Left forelimb (tissue), 1 donor: ENCODE data around the gene CDKL2.
"Not testable (repeated sequence)": the region's sequence is repeated elsewhere in the genome, so short reads cannot be mapped to it uniquely, and the experiment has no call there.

Experiments used
- DNase-seq: peaks from one replicate; pipeline ENCODE4 v3.0.0-alpha.2; 2018; ENCODE audit warnings: low spot score

CDKL2 gene

GRCh38 chr4:75630174-75630936 lies at the start of gene CDKL2:
Gene CDKL2 (minus strand): TSS chr4:75630528. CDS start chr4:75625988, 4,540 bp downstream.
- DNase-seq, result peak; percentile 79

- no peak for DNase-seq
Observed at GRCh38 chr4:75678965-75679364, 48.6 kb upstream of the CDKL2 start.

GRCh38 chr4:75678473-75678872 lies 48.1 kb upstream of the CDKL2 start:
- no peak for DNase-seq

- no peak for DNase-seq
Observed at GRCh38 chr4:75675004-75675531, 44.7 kb upstream of the CDKL2 start.

- DNase-seq, result no peak
Observed at GRCh38 chr4:75673959-75674328, 43.6 kb upstream of the CDKL2 start.

- DNase-seq, result peak; percentile 97
Observed at GRCh38 chr4:75673027-75673958, 43.0 kb upstream of the CDKL2 start, which contains the start of gene G3BP2. Gene G3BP2 (minus strand): TSS chr4:75673411. CDS start chr4:75662025, 11,386 bp downstream.

- peak; percentile 81 for DNase-seq
Observed at GRCh38 chr4:75672461-75673026, 42.2 kb upstream of the CDKL2 start.

GRCh38 chr4:75671802-75672421 lies 41.6 kb upstream of the CDKL2 start:
- DNase-seq, result no peak

GRCh38 chr4:75668596-75668995 lies 38.3 kb upstream of the CDKL2 start:
- DNase-seq, result no peak

GRCh38 chr4:75667636-75668035 lies 37.3 kb upstream of the CDKL2 start:
- DNase-seq, result not testable (repeated sequence)

- no peak for DNase-seq
Observed at GRCh38 chr4:75666299-75666698, 36.0 kb upstream of the CDKL2 start.

- not testable (repeated sequence) for DNase-seq
Observed at GRCh38 chr4:75664604-75665003, 34.3 kb upstream of the CDKL2 start.

- DNase-seq, result no peak
Observed at GRCh38 chr4:75662626-75663025, 32.3 kb upstream of the CDKL2 start.

- no peak for DNase-seq
Observed at GRCh38 chr4:75660491-75660890, 30.2 kb upstream of the CDKL2 start.

GRCh38 chr4:75659512-75660031 lies 29.2 kb upstream of the CDKL2 start:
- no peak for DNase-seq

- DNase-seq, result no peak
Observed at GRCh38 chr4:75658876-75659275, 28.5 kb upstream of the CDKL2 start.

GRCh38 chr4:75655562-75655961 lies 25.2 kb upstream of the CDKL2 start:
- DNase-seq, result no peak

- DNase-seq, result no peak
Observed at GRCh38 chr4:75654905-75655304, 24.6 kb upstream of the CDKL2 start.

GRCh38 chr4:75653845-75654503 lies 23.6 kb upstream of the CDKL2 start:
- no peak for DNase-seq

GRCh38 chr4:75644095-75644494 lies 13.8 kb upstream of the CDKL2 start:
- no peak for DNase-seq

GRCh38 chr4:75643651-75644050 lies 13.3 kb upstream of the CDKL2 start:
- DNase-seq, result no peak
